GM12878 (cell line): ENCODE data around the gene RDH5. TPM values are rescaled to one million over a fixed set of nuclear protein-coding genes. Genes with fewer than 3 reads are reported as not detected.

Experiments
- ATAC-seq: fragments of 200-7000 bp; cut with Tn5 transposase; 3 replicates; pipeline ENCODE4 v1.9.1; 2020; ENCODE audit warnings: mild to moderate bottlenecking, moderate library complexity
- BruUV-seq: library from RNA; stranded (reverse); fragments of 400-500 nt; replicated peaks from 2 replicates; lab custom pipeline; 2021; lab: Mats Ljungman, UMichigan
- CTCF ChIA-PET: fragments of 300-600 bp; sonication (Branson Sonifier 250); formaldehyde crosslinking; extraction: SDS; loops from one replicate; lab custom pipeline; 2021; ENCODE audit warnings: inconsistent platforms; lab: Yijun Ruan, JAX
- POLR2A ChIA-PET: fragments of 350-600 bp; formaldehyde crosslinking; extraction: SDS; loops from one replicate; lab custom pipeline; 2021; ENCODE audit warnings: inconsistent platforms; lab: Charles Lee
- RAD21 ChIA-PET: fragments of 300-600 bp; sonication (Branson Sonifier 250); formaldehyde crosslinking; loops from one replicate; lab custom pipeline; 2023; ENCODE audit warnings: antibody characterized with exemption; ENCODE audit not compliant: unreplicated experiment; lab: Charles Lee
- SMC1A ChIA-PET: fragments of 300-600 bp; sonication (Branson Sonifier 250); formaldehyde crosslinking; loops from one replicate; lab custom pipeline; 2023; ENCODE audit not compliant: unreplicated experiment, uncharacterized antibody; lab: Charles Lee
- DNase-seq: peaks from one replicate; pipeline ENCODE4 v3.0.0-alpha.2; 2011; ENCODE audit warnings: low read depth, low spot score
- FAIRE-seq: peaks from 3 replicates; lab custom pipeline; 2011; peaks lifted over from hg19 to GRCh38; lab: Jason Lieb, UNC
- H2AFZ ChIP-seq: 2 replicates; pipeline ENCODE4 v1.6.0; 2011; ENCODE audit warnings: low read depth, low read length, control low read depth; ENCODE audit not compliant: control insufficient read depth
- H3K27ac ChIP-seq: 2 replicates; pipeline ENCODE4 v1.5.1; 2011; ENCODE audit warnings: control low read depth; ENCODE audit not compliant: control insufficient read depth, insufficient read depth
- H3K27me3 ChIP-seq, 2 experiments: replicated peaks in 1 of 2; 2 replicates each; pipeline versions ENCODE4 v1.6.0 to v1.6.1; 2011; ENCODE audit warnings: low read length in 1 of 2; ENCODE audit not compliant: control insufficient read depth in 2 of 2, insufficient read depth in 2 of 2
- H3K36me3 ChIP-seq, 2 experiments: 2 replicates each; pipeline ENCODE4 v1.5.1; 2011; ENCODE audit warnings: low read length in 1 of 2; ENCODE audit not compliant: control insufficient read depth in 2 of 2, insufficient read depth in 2 of 2
- H3K4me1 ChIP-seq: 2 replicates; pipeline ENCODE4 v1.6.1; 2011; ENCODE audit warnings: mild to moderate bottlenecking, low read length, moderate library complexity, mixed read lengths; ENCODE audit not compliant: control insufficient read depth, insufficient read depth
- H3K4me2 ChIP-seq: 2 replicates; pipeline ENCODE4 v1.6.0; 2011; ENCODE audit warnings: control low read depth; ENCODE audit not compliant: control insufficient read depth, insufficient read depth
- H3K4me3 ChIP-seq: fragments of 200-600 bp; sonication (generic); 2 replicates; pipeline ENCODE4 v1.5.1; 2016
- H3K79me2 ChIP-seq: 2 replicates; pipeline ENCODE4 v1.6.0; 2011; ENCODE audit warnings: low read length; ENCODE audit not compliant: control insufficient read depth, insufficient read depth
- H3K9ac ChIP-seq: 2 replicates; pipeline ENCODE4 v1.8.0; 2011; ENCODE audit warnings: low read length, control low read depth, mixed read lengths; ENCODE audit not compliant: control insufficient read depth, insufficient read depth
- H3K9me3 ChIP-seq: replicated peaks from 3 replicates; pipeline ENCODE4 v1.5.1; 2011; ENCODE audit warnings: mild to moderate bottlenecking, low read length; ENCODE audit not compliant: control insufficient read depth, insufficient read depth
- H4K20me1 ChIP-seq: 2 replicates; pipeline ENCODE4 v1.6.0; 2011; ENCODE audit not compliant: control insufficient read depth, insufficient read depth
- POLR2A ChIP-seq: IDR thresholded peaks from 2 replicates; pipeline ENCODE4 v1.6.1; 2011; ENCODE audit warnings: low read depth, mild to moderate bottlenecking, low read length
- SMAD5 ChIP-seq: IDR thresholded peaks from 2 replicates; pipeline ENCODE4 v1.6.1; 2016; ENCODE audit warnings: antibody characterized with exemption, low read depth
- WGBS: methylation state at CpG from one replicate; pipeline ENCODE4 v1.1.6; 2016; ENCODE audit warnings: low lambda C conversion rate; ENCODE audit not compliant: insufficient replicate concordance, insufficient coverage; ENCODE audit errors: missing lambda C conversion rate; 5-methylcytosine and 5-hydroxymethylcytosine counted together
- in situ Hi-C: fragments of 300-500 bp; cut with MboI; formaldehyde crosslinking; loops from 9 replicates; pipeline ENCODE4 v1.14.3; 2018; ENCODE audit warnings: mixed read lengths
- intact Hi-C: fragments of 100-400 bp; cut with micrococcal nuclease; formaldehyde crosslinking; loops from one replicate; pipeline ENCODE4 v1.14.2; 2022; ENCODE audit not compliant: unreplicated experiment
- polyA plus RNA-seq, 11 experiments: library from polyadenylated mRNA; depleted of rRNA in 4 of 11; unstranded in 6 of 11; stranded (reverse) in 5 of 11; fragments of >200 nt; fragmentation: Nextera tagmentation in 4 of 11; fragmentation: Illumina TruSeq in 1 of 11; extraction: Ambion mirVana in 4 of 11; extraction: Trizol in 1 of 11; gene quantifications; 1 replicate in 1 of 11; 2 replicates in 10 of 11; pipeline versions ENCODE4 v1.2.1 to v1.2.3, GENCODE V29; 2011 to 2016; ENCODE audit warnings: inconsistent platforms in 2 of 11, missing spikeins in 2 of 11, low read depth in 1 of 11
- total RNA-seq, 4 experiments: library from RNA; depleted of rRNA in 3 of 4; stranded (reverse); fragments of >200 nt in 3 of 4; fragmentation: Illumina TruSeq in 1 of 4; extraction: Trizol in 1 of 4; gene quantifications; 2 replicates each; pipeline versions ENCODE4 v1.2.1 to v1.2.3, GENCODE V29; 2013 to 2021
- TF ChIP-seq, protein P1 (sequence below): fragments of 450-650 bp; IDR thresholded peaks from 2 replicates; pipeline ENCODE4 v1.6.1; 2016; ENCODE audit warnings: mild to moderate bottlenecking, moderate library complexity, borderline replicate concordance

The RDH5 gene
- total and polyA plus RNA-seq, 10 of the 15 experiments (the other 5 are each of a cell fraction or from before 2014, with no cell fraction given), result 2.6 to 11.6 (median 7.3) TPM

DNA sequence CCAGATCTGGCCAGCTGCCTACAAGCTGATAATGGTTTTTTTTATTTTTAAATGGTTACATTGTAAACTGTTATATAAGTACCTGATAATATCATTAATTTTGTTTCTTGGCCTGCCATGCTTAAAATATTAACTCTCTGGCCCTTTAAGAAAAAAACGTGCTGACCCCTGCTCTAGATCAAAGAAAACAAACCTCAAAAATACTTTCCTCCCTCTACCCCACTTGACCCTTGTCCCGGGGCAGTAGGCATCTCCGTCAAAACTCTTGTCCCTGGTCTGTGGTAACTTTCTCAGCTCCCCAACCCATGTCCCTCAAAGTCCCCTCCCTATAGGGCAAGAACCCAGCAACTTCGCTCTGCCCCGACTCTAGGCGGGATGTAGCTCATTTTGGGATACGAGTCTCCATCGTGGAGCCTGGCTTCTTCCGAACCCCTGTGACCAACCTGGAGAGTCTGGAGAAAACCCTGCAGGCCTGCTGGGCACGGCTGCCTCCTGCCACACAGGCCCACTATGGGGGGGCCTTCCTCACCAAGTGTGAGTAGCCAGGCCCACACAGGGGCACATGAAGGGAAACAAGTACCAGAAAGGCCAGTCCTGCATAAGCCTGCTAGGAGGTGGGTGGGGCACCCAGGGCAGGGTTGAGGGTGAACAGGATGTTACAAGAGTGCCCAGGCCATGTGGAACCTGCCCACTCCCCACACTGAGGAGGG, 3.5 kb downstream of the RDH5 start:
- Histone ChIP-seq H3K79me2 (peaks cover 8% of the 10 kb centered on the region), H3K9ac (no peak overlapping the region)

More for the DNA sequence above, 3.5 kb downstream of the RDH5 start:
- Histone ChIP-seq H3K27me3 (no peaks in the 10 kb centered on the region), H2AFZ (no peak overlapping the region), H3K4me2 (no peak overlapping the region), H3K27ac (no peak overlapping the region), H3K4me3 (no peak overlapping the region), H3K9me3 (no peaks in the 10 kb centered on the region), H3K4me1 (peaks cover 14% of the 10 kb centered on the region), H4K20me1 (no peaks in the 10 kb centered on the region), H3K36me3 (peaks cover 7% of the 10 kb centered on the region in 2 experiments; a peak in 3 of 4 replicates)
- in situ Hi-C loops (no loop called here), intact Hi-C loops (no loop called here)
- WGBS, result 86% methylated on average over 10 of the region's 10 CpGs
- ChIA-PET SMC1A (interaction anchor here (0.6 to 1.6 kb wide), 4 partner anchors 14 to 105 kb away, joined by 3 to 11 read pairs (median 4); no protein-coding TSS in a partner anchor), CTCF (interaction anchor here (0.9 to 11.4 kb wide), 9 partner anchors 13 to 320 kb away, joined by 3 to 205 read pairs (median 4); partner anchors contain the start of genes DNAJC14, ORMDL2 and SARNP), POLR2A (interaction anchor here (0.8 to 2.3 kb wide), 2 partner anchors 14 to 50 kb away, joined by 3 to 9 read pairs; no protein-coding TSS in a partner anchor), RAD21 (interaction anchor here (1.0 to 11.0 kb wide), 3 partner anchors 13 to 216 kb away, joined by 3 to 113 read pairs (median 3); no protein-coding TSS in a partner anchor)
- FAIRE-seq (no peak), DNase-seq (no peak), ATAC-seq (no peak)
- TF ChIP-seq, protein P1, sequence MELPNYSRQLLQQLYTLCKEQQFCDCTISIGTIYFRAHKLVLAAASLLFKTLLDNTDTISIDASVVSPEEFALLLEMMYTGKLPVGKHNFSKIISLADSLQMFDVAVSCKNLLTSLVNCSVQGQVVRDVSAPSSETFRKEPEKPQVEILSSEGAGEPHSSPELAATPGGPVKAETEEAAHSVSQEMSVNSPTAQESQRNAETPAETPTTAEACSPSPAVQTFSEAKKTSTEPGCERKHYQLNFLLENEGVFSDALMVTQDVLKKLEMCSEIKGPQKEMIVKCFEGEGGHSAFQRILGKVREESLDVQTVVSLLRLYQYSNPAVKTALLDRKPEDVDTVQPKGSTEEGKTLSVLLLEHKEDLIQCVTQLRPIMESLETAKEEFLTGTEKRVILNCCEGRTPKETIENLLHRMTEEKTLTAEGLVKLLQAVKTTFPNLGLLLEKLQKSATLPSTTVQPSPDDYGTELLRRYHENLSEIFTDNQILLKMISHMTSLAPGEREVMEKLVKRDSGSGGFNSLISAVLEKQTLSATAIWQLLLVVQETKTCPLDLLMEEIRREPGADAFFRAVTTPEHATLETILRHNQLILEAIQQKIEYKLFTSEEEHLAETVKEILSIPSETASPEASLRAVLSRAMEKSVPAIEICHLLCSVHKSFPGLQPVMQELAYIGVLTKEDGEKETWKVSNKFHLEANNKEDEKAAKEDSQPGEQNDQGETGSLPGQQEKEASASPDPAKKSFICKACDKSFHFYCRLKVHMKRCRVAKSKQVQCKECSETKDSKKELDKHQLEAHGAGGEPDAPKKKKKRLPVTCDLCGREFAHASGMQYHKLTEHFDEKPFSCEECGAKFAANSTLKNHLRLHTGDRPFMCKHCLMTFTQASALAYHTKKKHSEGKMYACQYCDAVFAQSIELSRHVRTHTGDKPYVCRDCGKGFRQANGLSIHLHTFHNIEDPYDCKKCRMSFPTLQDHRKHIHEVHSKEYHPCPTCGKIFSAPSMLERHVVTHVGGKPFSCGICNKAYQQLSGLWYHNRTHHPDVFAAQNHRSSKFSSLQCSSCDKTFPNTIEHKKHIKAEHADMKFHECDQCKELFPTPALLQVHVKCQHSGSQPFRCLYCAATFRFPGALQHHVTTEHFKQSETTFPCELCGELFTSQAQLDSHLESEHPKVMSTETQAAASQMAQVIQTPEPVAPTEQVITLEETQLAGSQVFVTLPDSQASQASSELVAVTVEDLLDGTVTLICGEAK, result no peak
- TF ChIP-seq POLR2A, result 0 out of 2 replicates have a peak, but pooled peaks have one; percentile 19
- peak; percentile 40; the same call in 1 of the 2 replicates for TF ChIP-seq SMAD5
- no TSS peak for BruUV-seq
